Ovary (tissue), 3 donors: ENCODE results near the gene NAV2.

ENCODE experiments used
- EP300 ChIP-seq: sonication (generic); formaldehyde crosslinking; IDR thresholded peaks from one replicate; pipeline ENCODE4 v1.6.1; 2017; ENCODE audit warnings: antibody characterized with exemption
- POLR2A ChIP-seq: fragments of 450-650 bp; IDR thresholded peaks from one replicate; pipeline ENCODE4 v1.6.1; 2017; ENCODE audit warnings: antibody characterized with exemption, mild to moderate bottlenecking, moderate library complexity
- TF ChIP-seq, protein P1 (sequence below), 3 donors: fragments of 450-650 bp in 2 of 3; fragments of 200-600 bp in 1 of 3; IDR thresholded peaks; one replicate each; pipeline versions ENCODE4 v1.5.1 to v1.8.0; 2016 to 2022; ENCODE audit warnings: antibody characterized with exemption in 3 of 3, mild to moderate bottlenecking in 1 of 3
- donor health status: DM: no; HTN: no; CAD: no.

GRCh38 chr11:20067665-20068064 is 355.0 kb downstream of the NAV2 start:
- TF ChIP-seq, protein P1, sequence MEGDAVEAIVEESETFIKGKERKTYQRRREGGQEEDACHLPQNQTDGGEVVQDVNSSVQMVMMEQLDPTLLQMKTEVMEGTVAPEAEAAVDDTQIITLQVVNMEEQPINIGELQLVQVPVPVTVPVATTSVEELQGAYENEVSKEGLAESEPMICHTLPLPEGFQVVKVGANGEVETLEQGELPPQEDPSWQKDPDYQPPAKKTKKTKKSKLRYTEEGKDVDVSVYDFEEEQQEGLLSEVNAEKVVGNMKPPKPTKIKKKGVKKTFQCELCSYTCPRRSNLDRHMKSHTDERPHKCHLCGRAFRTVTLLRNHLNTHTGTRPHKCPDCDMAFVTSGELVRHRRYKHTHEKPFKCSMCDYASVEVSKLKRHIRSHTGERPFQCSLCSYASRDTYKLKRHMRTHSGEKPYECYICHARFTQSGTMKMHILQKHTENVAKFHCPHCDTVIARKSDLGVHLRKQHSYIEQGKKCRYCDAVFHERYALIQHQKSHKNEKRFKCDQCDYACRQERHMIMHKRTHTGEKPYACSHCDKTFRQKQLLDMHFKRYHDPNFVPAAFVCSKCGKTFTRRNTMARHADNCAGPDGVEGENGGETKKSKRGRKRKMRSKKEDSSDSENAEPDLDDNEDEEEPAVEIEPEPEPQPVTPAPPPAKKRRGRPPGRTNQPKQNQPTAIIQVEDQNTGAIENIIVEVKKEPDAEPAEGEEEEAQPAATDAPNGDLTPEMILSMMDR (IDR thresholded peaks at IDR 0.05), result no peak
- no peak for TF ChIP-seq POLR2A
- TF ChIP-seq EP300, result no peak
